Measurements from ENCODE around the gene CCDC102A. TPM values are rescaled to one million over a fixed set of nuclear protein-coding genes. Genes with fewer than 3 reads are reported as not detected.

The CCDC102A gene
- polyA plus RNA-seq, 2 of the 4 experiments (the other 2 are of a cell fraction): 8.0 to 8.3 TPM

- TF ChIP-seq MAFK (IDR thresholded peaks at IDR 0.05; ENCODE audit: partially characterized antibody) (no peak), ESRRA (IDR thresholded peaks at IDR 0.05; ENCODE audit: borderline replicate concordance, low read length) (no peak), FOSL2 (IDR thresholded peaks at IDR 0.05) (no peak), FOSL2 (CRISPR knock-in tag; IDR thresholded peaks at IDR 0.05) (no peak), RAD21 (conservative IDR thresholded peaks at IDR 0.05 in 1 of 2, IDR thresholded peaks at IDR 0.05 in 1 of 2) (no peak)
Measured at GRCh38 chr16:57541754-57542435, 5.5 kb upstream of the CCDC102A start (continued).

DNA sequence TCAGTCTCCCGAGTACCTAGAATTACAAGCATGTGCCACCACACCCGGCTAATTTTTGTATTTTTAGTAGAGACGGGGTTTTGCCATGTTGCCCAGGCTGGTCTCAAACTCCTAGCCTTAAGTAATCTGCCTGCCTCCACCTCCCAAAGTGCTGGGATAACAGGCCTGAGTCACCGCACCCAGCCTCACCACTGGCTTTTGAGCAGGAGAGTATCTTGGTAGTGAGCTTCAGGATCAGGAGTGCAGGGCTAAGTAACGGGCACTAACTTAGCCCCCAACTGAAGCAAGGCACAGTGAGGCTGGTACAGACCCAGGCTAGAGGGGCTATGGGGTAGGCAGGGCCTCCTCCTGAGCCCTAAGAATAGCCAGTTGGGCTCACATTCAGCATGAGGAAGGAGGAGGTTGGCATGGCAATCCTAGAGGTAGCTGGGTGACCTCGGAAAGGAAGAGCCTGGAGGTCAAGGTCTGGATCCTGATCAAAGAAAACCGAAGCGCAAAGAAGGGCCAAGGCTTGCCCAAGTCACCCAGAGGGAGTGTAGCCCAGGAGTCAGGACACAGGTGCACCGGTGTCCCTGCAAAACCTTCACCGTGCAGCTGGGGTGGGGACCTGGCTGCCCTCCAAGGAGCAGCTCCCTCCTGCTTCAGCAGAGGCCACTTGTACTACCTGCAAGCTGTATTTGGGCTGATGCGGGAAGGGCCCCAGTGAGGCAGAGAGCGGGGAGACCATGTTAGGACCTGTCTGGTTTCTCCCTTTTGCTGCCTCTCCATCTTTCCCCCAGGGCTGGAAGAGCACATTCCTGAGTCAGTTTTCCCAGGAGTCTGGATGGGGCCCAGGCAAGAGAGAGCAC is 4.8 kb upstream of the CCDC102A start:
- no peak for FAIRE-seq
- POLR2A ChIA-PET: no interaction called here

DNA sequence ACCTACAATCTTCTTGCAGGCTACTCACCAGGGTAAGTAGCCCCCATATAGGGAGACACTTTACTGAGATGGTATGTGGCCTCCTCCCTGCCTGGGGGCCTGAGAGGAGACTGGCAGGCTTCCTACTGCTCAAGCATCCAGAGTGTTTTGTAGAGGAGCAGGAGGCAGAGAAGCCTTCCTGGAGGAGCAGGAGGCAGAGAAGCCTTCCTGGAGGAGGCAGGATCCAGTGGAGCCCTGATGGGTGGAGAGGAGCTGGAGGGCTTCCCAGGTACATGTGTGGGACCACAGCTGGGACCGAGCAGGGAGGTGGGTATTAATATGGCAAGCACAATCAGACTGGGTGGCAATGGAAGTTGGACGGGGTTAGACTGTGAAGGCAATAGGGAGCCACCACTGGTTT is 4.0 kb upstream of the CCDC102A start:
- ChIA-PET CTCF (interaction anchor here (1.1 to 4.2 kb wide), 5 partner anchors 9 to 108 kb away, joined by 4 to 17 read pairs (median 5); no protein-coding TSS in a partner anchor), POLR2A (interaction anchor here (1.0 kb wide), 1 partner anchor 8 kb away, joined by 4 read pairs; no protein-coding TSS in a partner anchor)
- FAIRE-seq (no peak), DNase-seq (ENCODE audit: low read depth in 1 of 2, low spot score in 1 of 2) (no peak), ATAC-seq (no peak)
- Histone ChIP-seq H3K4me3 (no peak overlapping the region), H3K4me1 (peaks cover 6% of the 10 kb centered on the region), H3K4me2 (no peak overlapping the region), H3K27ac (no peak overlapping the region), H3K9me3 (no peaks in the 10 kb centered on the region)
- WGBS (ENCODE audit: missing lambda C conversion rate): 45% methylated on average over 2 of the region's 2 CpGs
- TF ChIP-seq FOSB (CRISPR knock-in tag; IDR thresholded peaks at IDR 0.05) (no peak), MAFK (IDR thresholded peaks at IDR 0.05; ENCODE audit: partially characterized antibody) (no peak)

More for the DNA sequence above, 4.8 kb upstream of the CCDC102A start:
- Histone ChIP-seq H3K27ac (no peak overlapping the region), H3K4me3 (no peak overlapping the region), H3K4me2 (no peak overlapping the region), H3K9me3 (no peaks in the 10 kb centered on the region), H3K4me1 (peaks cover 4% of the 10 kb centered on the region; the same call in 2 of the 3 replicates)
- WGBS (ENCODE audit: missing lambda C conversion rate): 82% methylated on average over 11 of the region's 12 CpGs
- ATAC-seq (no peak; a peak in 1 of 6 replicates), DNase-seq (ENCODE audit: low read depth in 1 of 2, low spot score in 1 of 2) (no peak)
- no peak for TF ChIP-seq PHF8 (IDR thresholded peaks at IDR 0.05; ENCODE audit: borderline replicate concordance, low read depth)
- TF ChIP-seq ZSCAN20 (CRISPR knock-in tag; IDR thresholded peaks at IDR 0.05): no peak
- TF ChIP-seq TFCP2L1 (CRISPR knock-in tag; IDR thresholded peaks at IDR 0.05): no peak
- TF ChIP-seq EHF (CRISPR knock-in tag; IDR thresholded peaks at IDR 0.05): no peak
- TF ChIP-seq, protein P1, sequence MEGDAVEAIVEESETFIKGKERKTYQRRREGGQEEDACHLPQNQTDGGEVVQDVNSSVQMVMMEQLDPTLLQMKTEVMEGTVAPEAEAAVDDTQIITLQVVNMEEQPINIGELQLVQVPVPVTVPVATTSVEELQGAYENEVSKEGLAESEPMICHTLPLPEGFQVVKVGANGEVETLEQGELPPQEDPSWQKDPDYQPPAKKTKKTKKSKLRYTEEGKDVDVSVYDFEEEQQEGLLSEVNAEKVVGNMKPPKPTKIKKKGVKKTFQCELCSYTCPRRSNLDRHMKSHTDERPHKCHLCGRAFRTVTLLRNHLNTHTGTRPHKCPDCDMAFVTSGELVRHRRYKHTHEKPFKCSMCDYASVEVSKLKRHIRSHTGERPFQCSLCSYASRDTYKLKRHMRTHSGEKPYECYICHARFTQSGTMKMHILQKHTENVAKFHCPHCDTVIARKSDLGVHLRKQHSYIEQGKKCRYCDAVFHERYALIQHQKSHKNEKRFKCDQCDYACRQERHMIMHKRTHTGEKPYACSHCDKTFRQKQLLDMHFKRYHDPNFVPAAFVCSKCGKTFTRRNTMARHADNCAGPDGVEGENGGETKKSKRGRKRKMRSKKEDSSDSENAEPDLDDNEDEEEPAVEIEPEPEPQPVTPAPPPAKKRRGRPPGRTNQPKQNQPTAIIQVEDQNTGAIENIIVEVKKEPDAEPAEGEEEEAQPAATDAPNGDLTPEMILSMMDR (IDR thresholded peaks at IDR 0.05): no peak
- no peak for TF ChIP-seq HDAC2 (IDR thresholded peaks at IDR 0.05)
- TF ChIP-seq CBX2 (IDR thresholded peaks at IDR 0.05; ENCODE audit: borderline replicate concordance, low read depth): no peak
- no peak for TF ChIP-seq HES2 (IDR thresholded peaks at IDR 0.05)
- no peak for TF ChIP-seq GATA3 (IDR thresholded peaks at IDR 0.05; ENCODE audit: borderline replicate concordance)
- no peak for TF ChIP-seq CBX8 (IDR thresholded peaks at IDR 0.05)
- TF ChIP-seq NPAS2 (CRISPR knock-in tag; IDR thresholded peaks at IDR 0.05; ENCODE audit: borderline replicate concordance): no peak
- TF ChIP-seq ZFP36 (IDR thresholded peaks at IDR 0.05; ENCODE audit: borderline replicate concordance, partially characterized antibody): no peak
- no peak for TF ChIP-seq ZNF302 (CRISPR knock-in tag; IDR thresholded peaks at IDR 0.05)
- no peak for TF ChIP-seq POLR2A (IDR thresholded peaks at IDR 0.05; ENCODE audit: low read length)
- TF ChIP-seq, protein P2, sequence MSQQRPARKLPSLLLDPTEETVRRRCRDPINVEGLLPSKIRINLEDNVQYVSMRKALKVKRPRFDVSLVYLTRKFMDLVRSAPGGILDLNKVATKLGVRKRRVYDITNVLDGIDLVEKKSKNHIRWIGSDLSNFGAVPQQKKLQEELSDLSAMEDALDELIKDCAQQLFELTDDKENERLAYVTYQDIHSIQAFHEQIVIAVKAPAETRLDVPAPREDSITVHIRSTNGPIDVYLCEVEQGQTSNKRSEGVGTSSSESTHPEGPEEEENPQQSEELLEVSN (IDR thresholded peaks at IDR 0.05; ENCODE audit: borderline replicate concordance, low read depth): no peak
- CTCF ChIA-PET: interaction anchor here (0.6 to 4.2 kb wide), 6 partner anchors 10 to 507 kb away, joined by 3 to 17 read pairs (median 4); no protein-coding TSS in a partner anchor

Measured in A549 (cell line).